GM19395 (cell line): ENCODE measurements around the gene SMARCB1.

Experiments used
- ATAC-seq: cut with Tn5 transposase; IDR thresholded peaks from one replicate; pipeline ENCODE4 v1.9.1; 2021; ENCODE audit warnings: mild to moderate bottlenecking, moderate library complexity; ENCODE audit not compliant: unreplicated experiment

SMARCB1 gene

GRCh38 chr22:23801238-23801821, 14.6 kb downstream of the SMARCB1 start:
- no peak for ATAC-seq

- no peak for ATAC-seq
Observed at GRCh38 chr22:23801886-23802377, 15.2 kb downstream of the SMARCB1 start.

- ATAC-seq, result no peak
Observed at GRCh38 chr22:23803001-23803819, 16.4 kb downstream of the SMARCB1 start.

- no peak for ATAC-seq
Observed at GRCh38 chr22:23804781-23805291, 18.1 kb downstream of the SMARCB1 start.

GRCh38 chr22:23806837-23807236, 20.1 kb downstream of the SMARCB1 start:
- ATAC-seq, result no peak

GRCh38 chr22:23812378-23812777, 25.6 kb downstream of the SMARCB1 start:
- no peak for ATAC-seq

- no peak for ATAC-seq
Observed at GRCh38 chr22:23815541-23816155, 28.9 kb downstream of the SMARCB1 start.

- ATAC-seq, result no peak
Observed at GRCh38 chr22:23816156-23816976, 29.6 kb downstream of the SMARCB1 start.

- ATAC-seq, result no peak
Observed at GRCh38 chr22:23817146-23817545, 30.4 kb downstream of the SMARCB1 start.

GRCh38 chr22:23818541-23818940, 31.8 kb downstream of the SMARCB1 start:
- ATAC-seq, result no peak

- ATAC-seq, result no peak
Observed at GRCh38 chr22:23820748-23821211, 34.0 kb downstream of the SMARCB1 start.

- no peak for ATAC-seq
Observed at GRCh38 chr22:23822101-23822671, 35.4 kb downstream of the SMARCB1 start.

- no peak for ATAC-seq
Observed at GRCh38 chr22:23823331-23823791, 36.6 kb downstream of the SMARCB1 start.

- ATAC-seq, result no peak
Observed at GRCh38 chr22:23824476-23825245, 37.9 kb downstream of the SMARCB1 start.

- ATAC-seq, result no peak
Observed at GRCh38 chr22:23825246-23825905, 38.6 kb downstream of the SMARCB1 start.

GRCh38 chr22:23826510-23827350, 40.0 kb downstream of the SMARCB1 start:
- ATAC-seq, result no peak

- no peak for ATAC-seq
Observed at GRCh38 chr22:23827351-23827995, 40.7 kb downstream of the SMARCB1 start.
